DOHH2 (cell line): Measurements from ENCODE around the gene XPOT.

Experiments used
- CTCF ChIP-seq: fragments of 200-600 bp; sonication (generic); IDR thresholded peaks from one replicate; pipeline ENCODE4 v1.5.1; 2014; ENCODE audit warnings: antibody characterized with exemption, mild to moderate bottlenecking, low read depth, low read length; ENCODE audit not compliant: poor library complexity, severe bottlenecking
- EZH2phosphoT487 ChIP-seq: fragments of 200-600 bp; sonication (generic); IDR thresholded peaks from 2 replicates; pipeline ENCODE4 v1.6.1; 2017; ENCODE audit warnings: borderline replicate concordance, mild to moderate bottlenecking, antibody characterized with exemption, low read length, moderate library complexity, mixed read lengths

DNA sequence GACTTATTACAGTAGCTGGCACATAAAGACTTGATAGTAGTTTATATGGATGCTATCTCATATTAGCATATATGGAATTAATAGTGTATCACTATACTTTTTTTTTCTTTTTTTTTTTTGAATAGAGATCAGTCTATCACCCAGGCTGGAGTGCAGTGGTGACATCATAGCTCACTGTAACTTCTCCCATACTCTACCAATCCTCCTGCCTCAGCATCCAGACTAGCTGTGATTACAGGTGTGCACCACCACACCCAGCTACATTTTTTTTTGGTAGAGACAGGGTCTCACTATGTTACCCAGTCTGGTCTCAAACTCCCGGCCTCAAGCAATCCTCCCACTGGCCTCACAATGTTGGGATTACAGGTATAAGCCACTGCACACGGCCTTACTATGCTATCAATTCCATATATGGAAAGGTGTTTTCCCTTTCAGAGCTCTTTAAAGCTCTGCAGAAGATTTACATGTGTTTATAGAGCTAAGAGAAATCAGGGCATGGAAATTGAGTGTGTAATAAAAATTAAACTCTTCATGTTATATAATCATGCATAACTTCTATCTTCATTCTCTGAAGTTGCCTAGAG, 46.0 kb downstream of the XPOT start:
- TF ChIP-seq CTCF (no peak), EZH2phosphoT487 (no peak)
